Astrocyte of the spinal cord (primary cell): ENCODE data around the gene KCNQ1.

Source experiments
- DNase-seq: peaks from one replicate; pipeline ENCODE4 v3.0.0; 2011; ENCODE audit warnings: low read depth, low spot score
- H3K4me3 ChIP-seq: 2 replicates; pipeline ENCODE4 v1.5.1; 2011; ENCODE audit warnings: low read depth, mild to moderate bottlenecking, low read length, moderate library complexity
- in situ Hi-C: cut with HindIII; loops from 2 replicates; pipeline ENCODE4 v1.10.0; 2017; ENCODE audit warnings: low sequenced_read_pairs
- TF ChIP-seq, protein P1 (sequence below): IDR thresholded peaks from 2 replicates; pipeline ENCODE4 v1.5.1; 2012; ENCODE audit warnings: low read depth, mild to moderate bottlenecking, low read length, inconsistent platforms

Gene KCNQ1

DNA sequence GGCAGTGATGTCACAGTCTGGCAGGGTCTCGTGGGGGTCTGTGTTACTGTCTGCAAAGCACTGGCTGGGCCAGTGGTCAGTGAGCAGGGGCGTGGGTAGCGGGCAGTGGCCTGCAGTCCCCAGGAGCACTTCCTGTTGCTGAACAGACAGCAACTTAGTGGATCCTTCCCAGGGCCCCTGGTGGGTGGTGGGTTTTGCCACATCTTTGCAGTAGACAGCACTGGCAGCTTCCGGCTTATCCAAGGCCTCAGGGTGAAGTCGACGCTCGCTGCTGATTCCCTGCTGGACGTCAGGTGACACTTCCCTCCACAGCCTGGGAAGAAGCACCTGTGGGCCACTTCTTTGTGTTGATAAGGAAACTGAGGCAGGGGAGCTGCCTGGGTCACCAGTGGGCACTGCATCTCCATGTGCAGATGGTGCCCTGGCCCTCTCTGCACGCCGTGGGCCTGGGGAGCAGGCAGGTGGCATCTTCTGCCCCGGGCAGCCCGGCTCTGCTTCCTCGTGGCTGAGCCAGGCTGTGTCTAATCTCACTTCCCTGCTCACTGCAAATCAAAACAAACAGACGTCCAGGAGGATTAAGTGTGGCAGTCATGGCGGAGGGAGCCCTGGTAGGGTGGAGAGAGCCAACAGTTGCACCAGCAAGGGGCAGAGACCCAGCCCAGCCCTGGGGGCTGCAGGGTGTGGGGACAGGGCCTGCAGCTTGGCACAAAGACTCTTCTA lies 79.8 kb downstream of the KCNQ1 start:
- TF ChIP-seq, protein P1, sequence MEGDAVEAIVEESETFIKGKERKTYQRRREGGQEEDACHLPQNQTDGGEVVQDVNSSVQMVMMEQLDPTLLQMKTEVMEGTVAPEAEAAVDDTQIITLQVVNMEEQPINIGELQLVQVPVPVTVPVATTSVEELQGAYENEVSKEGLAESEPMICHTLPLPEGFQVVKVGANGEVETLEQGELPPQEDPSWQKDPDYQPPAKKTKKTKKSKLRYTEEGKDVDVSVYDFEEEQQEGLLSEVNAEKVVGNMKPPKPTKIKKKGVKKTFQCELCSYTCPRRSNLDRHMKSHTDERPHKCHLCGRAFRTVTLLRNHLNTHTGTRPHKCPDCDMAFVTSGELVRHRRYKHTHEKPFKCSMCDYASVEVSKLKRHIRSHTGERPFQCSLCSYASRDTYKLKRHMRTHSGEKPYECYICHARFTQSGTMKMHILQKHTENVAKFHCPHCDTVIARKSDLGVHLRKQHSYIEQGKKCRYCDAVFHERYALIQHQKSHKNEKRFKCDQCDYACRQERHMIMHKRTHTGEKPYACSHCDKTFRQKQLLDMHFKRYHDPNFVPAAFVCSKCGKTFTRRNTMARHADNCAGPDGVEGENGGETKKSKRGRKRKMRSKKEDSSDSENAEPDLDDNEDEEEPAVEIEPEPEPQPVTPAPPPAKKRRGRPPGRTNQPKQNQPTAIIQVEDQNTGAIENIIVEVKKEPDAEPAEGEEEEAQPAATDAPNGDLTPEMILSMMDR: no peak
- no peak for DNase-seq
- H3K4me3 ChIP-seq: no peak overlapping the region
- in situ Hi-C loops: no loop called here

DNA sequence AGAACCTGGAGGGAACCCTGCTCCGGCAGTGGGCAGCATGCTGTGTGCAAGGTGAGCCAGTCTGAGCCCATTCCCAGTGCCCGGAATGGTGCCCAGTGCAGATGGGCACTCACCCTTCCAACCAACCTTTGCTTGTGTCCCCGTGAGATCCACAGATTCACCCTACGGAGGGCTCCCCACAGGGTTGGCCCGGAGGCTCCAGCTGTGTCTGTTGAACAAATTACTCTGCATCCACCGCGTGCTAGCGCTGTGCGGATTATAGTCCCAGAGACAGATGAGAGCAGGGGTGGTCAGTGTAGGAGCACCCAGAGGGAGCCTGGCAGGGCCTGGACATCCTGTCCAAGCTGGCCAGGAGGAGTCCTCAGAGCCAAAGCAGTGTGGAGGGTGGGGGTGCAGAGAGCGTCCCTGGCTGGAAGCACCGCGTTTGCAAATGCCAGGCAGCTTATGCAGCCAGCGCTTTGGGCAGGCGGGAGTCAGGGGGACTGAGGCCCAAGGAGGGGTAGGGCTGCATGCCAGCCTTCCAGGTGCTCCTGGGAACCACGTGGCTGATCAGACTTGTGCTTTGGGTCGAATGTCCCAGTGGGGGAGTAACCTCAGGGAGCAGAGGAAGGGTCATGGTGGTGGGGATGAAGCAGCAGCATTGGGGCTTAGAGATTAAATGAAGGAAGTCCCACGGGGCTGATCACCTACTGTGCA lies 80.5 kb downstream of the KCNQ1 start:
- in situ Hi-C loops: no loop called here
- TF ChIP-seq, protein P1: no peak
- DNase-seq: no peak
- no peak overlapping the region for H3K4me3 ChIP-seq

DNA sequence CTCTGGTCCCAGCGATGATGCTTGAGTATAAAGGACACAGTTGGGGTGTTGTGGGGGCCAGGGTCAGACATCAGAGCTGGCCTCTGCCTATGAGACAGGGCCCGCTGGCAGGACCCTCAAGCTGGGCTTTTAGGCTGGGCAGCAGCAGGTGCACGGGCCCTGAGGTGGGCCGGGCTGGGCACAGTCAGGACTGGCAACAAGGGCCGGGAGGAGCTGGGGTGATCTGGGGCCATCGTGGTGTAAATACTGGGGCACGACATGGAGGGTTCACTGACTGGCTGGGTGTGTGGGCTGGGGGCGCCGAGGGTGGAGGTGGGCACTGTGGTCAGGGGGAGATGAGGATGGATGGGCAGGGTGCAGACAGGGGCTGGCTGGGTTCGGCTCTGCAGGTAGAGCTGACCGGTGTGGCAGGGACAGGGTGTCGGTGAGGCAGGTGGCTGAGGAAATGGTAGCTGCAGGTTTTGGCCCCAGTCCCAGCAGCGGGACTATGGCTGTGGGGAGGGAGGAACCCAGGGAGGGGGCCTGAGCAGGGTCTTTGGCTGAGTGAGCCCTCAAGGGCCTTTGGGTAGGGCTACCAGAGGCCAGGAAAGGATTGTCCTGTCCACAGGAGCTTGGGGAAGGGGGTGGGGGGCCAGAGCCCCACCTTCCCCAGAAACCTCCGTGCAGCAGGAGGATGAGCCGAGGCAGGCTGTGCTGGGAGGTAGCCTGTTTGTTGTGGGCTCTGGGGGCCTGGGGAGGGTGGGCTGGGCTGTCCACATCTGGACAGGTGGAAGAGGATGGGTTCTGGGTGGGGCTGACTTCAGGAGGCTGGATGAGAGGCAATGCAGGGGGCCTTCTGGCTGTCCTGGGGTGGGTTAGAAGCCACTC lies 81.4 kb downstream of the KCNQ1 start:
- in situ Hi-C loops: no loop called here
- H3K4me3 ChIP-seq: no peak overlapping the region
- no peak for DNase-seq
- TF ChIP-seq, protein P1: no peak

DNA sequence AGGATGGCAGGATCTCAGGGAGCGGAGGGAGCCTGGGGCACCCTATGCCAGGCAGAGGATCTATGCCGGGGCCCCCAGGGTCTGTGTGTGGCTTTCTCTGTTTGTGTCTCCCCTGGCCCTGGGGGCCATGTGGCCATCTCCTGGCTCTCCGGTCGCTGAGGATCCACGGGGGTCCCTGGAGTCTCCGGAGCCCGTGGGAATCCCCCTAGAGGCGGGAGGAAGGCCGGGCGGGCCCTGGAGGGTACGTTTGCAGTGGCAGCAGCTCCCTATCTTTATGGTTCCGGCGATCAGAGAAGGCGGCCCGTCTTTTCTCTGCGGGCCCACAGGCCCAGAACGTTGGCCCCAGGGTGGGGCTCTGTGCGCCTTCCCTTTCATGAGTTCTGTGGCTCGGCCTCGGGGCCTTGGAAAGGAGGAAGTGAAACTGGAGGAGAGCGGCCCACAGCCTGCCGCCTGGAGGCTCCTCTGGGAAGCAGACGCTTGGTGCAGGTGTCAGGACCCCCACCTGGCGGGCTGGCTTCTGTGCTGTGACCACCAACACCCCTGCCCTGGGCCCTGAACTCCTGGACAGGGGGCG lies 82.1 kb downstream of the KCNQ1 start:
- TF ChIP-seq, protein P1: no peak
- no peak overlapping the region for H3K4me3 ChIP-seq
- DNase-seq: no peak
- in situ Hi-C loops: no loop called here

DNA sequence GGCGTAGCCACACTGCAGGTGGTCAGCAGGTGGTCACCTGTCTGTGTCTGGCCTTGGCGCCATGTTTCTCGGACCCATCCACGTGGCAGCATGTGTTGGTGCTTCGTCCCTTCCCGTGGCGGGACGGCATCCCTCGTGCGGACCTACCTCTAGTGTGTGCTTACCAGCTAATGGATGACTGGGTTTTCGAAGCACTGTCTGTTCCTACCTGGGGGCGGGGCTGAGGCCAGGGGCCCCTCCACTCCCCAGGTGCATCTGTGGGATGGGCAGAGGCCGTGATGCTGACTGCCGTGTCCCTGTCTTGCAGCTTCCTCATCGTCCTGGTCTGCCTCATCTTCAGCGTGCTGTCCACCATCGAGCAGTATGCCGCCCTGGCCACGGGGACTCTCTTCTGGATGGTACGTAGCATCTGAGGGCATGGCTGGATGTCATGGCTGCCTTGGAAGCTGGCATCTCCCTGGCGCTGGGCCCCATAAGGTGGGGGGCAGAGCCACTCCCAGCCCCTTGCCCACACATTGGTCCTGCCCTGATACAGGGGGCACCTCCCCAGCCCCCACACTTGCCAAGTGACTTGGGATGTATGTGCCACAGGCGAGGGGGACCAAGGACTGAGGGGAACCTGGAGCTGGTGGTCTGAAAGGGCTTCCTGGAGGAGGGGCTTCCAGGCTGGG lies 82.9 kb downstream of the KCNQ1 start:
- in situ Hi-C loops: no loop called here
- TF ChIP-seq, protein P1: no peak
- DNase-seq: no peak
- no peak overlapping the region for H3K4me3 ChIP-seq
